WTC11 (cell line): ENCODE results near the gene AGBL4.

Source experiments
- CTCF ChIP-seq: fragments of 200-600 bp; IDR thresholded peaks from 2 replicates; pipeline ENCODE4 v1.8.0; 2022; ENCODE audit warnings: antibody characterized with exemption
- E2F1 ChIP-seq: sonication (generic); formaldehyde crosslinking; IDR thresholded peaks from 2 replicates; pipeline ENCODE4 v1.8.0; 2022; ENCODE audit warnings: mild to moderate bottlenecking, missing genetic modification reagents
- E2F5 ChIP-seq: sonication (generic); formaldehyde crosslinking; IDR thresholded peaks from 2 replicates; pipeline ENCODE4 v1.8.1; 2022; ENCODE audit warnings: mild to moderate bottlenecking, moderate library complexity, missing genetic modification reagents
- ELF4 ChIP-seq: sonication (generic); formaldehyde crosslinking; IDR thresholded peaks from 2 replicates; pipeline ENCODE4 v1.8.1; 2022; ENCODE audit warnings: low read depth, mild to moderate bottlenecking, moderate library complexity, missing genetic modification reagents
- IRF2 ChIP-seq: sonication (generic); formaldehyde crosslinking; IDR thresholded peaks from 2 replicates; pipeline ENCODE4 v1.8.0; 2022; ENCODE audit warnings: low read depth, missing genetic modification reagents, borderline replicate concordance
- PRRX2 ChIP-seq: fragments of 250-450 bp; sonication (Bioruptor Pico); IDR thresholded peaks from 2 replicates; pipeline ENCODE4 v1.8.0; 2021; ENCODE audit warnings: mild to moderate bottlenecking
- TEAD1 ChIP-seq: sonication (generic); formaldehyde crosslinking; IDR thresholded peaks from 2 replicates; pipeline ENCODE4 v1.8.0; 2022; ENCODE audit warnings: mild to moderate bottlenecking, missing genetic modification reagents
- ZNF281 ChIP-seq: sonication (generic); formaldehyde crosslinking; IDR thresholded peaks from 2 replicates; pipeline ENCODE4 v1.8.0; 2023; ENCODE audit warnings: mild to moderate bottlenecking, missing genetic modification reagents
- TF ChIP-seq, protein P1 (sequence below): sonication (generic); formaldehyde crosslinking; IDR thresholded peaks from 2 replicates; pipeline ENCODE4 v1.8.1; 2023; ENCODE audit warnings: mild to moderate bottlenecking, missing genetic modification reagents, borderline replicate concordance
- TF ChIP-seq, protein P2 (sequence below): sonication (generic); formaldehyde crosslinking; conservative IDR thresholded peaks from 2 replicates; pipeline ENCODE4 v1.8.1; 2023; ENCODE audit warnings: mild to moderate bottlenecking, low read depth, missing genetic modification reagents, moderate library complexity

DNA sequence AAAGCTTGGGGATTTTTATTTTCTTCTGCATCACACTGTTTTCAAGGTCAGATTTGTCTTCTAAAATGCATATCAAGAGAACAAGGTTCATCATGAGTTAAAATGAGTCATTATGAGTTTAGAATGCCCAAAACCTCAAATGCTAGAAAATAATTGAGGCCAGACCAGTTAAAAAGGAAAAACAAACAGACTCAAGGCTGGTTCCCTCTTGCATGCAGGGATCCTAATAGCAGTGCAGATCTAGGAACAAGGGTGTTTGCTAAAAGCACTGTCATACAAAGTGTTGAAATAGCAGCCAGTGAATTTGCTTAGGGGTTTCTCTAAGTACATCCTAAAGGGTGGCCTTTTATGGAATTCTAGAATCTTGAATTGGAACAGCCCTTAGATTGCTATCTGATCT lies 1262.3 kb downstream of the AGBL4 start:
- no peak for TF ChIP-seq E2F1 (CRISPR knock-in tag)
- TF ChIP-seq CTCF: no peak
- TF ChIP-seq, protein P1, sequence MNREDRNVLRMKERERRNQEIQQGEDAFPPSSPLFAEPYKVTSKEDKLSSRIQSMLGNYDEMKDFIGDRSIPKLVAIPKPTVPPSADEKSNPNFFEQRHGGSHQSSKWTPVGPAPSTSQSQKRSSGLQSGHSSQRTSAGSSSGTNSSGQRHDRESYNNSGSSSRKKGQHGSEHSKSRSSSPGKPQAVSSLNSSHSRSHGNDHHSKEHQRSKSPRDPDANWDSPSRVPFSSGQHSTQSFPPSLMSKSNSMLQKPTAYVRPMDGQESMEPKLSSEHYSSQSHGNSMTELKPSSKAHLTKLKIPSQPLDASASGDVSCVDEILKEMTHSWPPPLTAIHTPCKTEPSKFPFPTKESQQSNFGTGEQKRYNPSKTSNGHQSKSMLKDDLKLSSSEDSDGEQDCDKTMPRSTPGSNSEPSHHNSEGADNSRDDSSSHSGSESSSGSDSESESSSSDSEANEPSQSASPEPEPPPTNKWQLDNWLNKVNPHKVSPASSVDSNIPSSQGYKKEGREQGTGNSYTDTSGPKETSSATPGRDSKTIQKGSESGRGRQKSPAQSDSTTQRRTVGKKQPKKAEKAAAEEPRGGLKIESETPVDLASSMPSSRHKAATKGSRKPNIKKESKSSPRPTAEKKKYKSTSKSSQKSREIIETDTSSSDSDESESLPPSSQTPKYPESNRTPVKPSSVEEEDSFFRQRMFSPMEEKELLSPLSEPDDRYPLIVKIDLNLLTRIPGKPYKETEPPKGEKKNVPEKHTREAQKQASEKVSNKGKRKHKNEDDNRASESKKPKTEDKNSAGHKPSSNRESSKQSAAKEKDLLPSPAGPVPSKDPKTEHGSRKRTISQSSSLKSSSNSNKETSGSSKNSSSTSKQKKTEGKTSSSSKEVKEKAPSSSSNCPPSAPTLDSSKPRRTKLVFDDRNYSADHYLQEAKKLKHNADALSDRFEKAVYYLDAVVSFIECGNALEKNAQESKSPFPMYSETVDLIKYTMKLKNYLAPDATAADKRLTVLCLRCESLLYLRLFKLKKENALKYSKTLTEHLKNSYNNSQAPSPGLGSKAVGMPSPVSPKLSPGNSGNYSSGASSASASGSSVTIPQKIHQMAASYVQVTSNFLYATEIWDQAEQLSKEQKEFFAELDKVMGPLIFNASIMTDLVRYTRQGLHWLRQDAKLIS (CRISPR knock-in tag): no peak
- no peak for TF ChIP-seq ZNF281 (CRISPR knock-in tag)
- no peak for TF ChIP-seq E2F5 (CRISPR knock-in tag)
- no peak for TF ChIP-seq ELF4 (CRISPR knock-in tag)
- TF ChIP-seq, protein P2, sequence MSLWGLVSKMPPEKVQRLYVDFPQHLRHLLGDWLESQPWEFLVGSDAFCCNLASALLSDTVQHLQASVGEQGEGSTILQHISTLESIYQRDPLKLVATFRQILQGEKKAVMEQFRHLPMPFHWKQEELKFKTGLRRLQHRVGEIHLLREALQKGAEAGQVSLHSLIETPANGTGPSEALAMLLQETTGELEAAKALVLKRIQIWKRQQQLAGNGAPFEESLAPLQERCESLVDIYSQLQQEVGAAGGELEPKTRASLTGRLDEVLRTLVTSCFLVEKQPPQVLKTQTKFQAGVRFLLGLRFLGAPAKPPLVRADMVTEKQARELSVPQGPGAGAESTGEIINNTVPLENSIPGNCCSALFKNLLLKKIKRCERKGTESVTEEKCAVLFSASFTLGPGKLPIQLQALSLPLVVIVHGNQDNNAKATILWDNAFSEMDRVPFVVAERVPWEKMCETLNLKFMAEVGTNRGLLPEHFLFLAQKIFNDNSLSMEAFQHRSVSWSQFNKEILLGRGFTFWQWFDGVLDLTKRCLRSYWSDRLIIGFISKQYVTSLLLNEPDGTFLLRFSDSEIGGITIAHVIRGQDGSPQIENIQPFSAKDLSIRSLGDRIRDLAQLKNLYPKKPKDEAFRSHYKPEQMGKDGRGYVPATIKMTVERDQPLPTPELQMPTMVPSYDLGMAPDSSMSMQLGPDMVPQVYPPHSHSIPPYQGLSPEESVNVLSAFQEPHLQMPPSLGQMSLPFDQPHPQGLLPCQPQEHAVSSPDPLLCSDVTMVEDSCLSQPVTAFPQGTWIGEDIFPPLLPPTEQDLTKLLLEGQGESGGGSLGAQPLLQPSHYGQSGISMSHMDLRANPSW (CRISPR knock-in tag): no peak
- no peak for TF ChIP-seq TEAD1 (CRISPR knock-in tag)
- TF ChIP-seq IRF2: no peak
- no peak for TF ChIP-seq PRRX2 (CRISPR knock-in tag)
